Keratinocyte (primary cell): Measurements from ENCODE around the gene ORAI3. TPM values are rescaled to one million over a fixed set of nuclear protein-coding genes. Genes with fewer than 3 reads are reported as not detected.

Source experiments
- DNase-seq: peaks from one replicate; pipeline ENCODE4 v3.0.0-alpha.2; 2011; ENCODE audit warnings: low read depth, missing footprints, low spot score
- FAIRE-seq: peaks from 2 replicates; lab custom pipeline; 2011; peaks lifted over from hg19 to GRCh38; lab: Jason Lieb, UNC
- H2AFZ ChIP-seq: 2 replicates; pipeline ENCODE4 v1.6.0; 2012; ENCODE audit warnings: low read length, control low read depth, inconsistent platforms; ENCODE audit not compliant: control insufficient read depth
- H3K27ac ChIP-seq: 2 replicates; pipeline ENCODE4 v1.5.1; 2011; ENCODE audit warnings: low read length; ENCODE audit not compliant: control insufficient read depth, insufficient read depth
- H3K27me3 ChIP-seq: 3 replicates; pipeline ENCODE4 v1.6.0; 2011; ENCODE audit warnings: low read length; ENCODE audit not compliant: control insufficient read depth, insufficient read depth; ENCODE audit errors: extremely low read depth
- H3K36me3 ChIP-seq, 2 experiments: 2 replicates in 1 of 2; 3 replicates in 1 of 2; pipeline ENCODE4 v1.5.1; 2011; ENCODE audit warnings: low read length in 2 of 2, mild to moderate bottlenecking in 1 of 2; ENCODE audit not compliant: control insufficient read depth in 2 of 2, insufficient read depth in 2 of 2; ENCODE audit errors: extremely low read depth in 1 of 2
- H3K4me1 ChIP-seq: 3 replicates; pipeline ENCODE4 v1.5.1; 2011; ENCODE audit warnings: low read length; ENCODE audit not compliant: control insufficient read depth, insufficient read depth; ENCODE audit errors: extremely low read depth
- H3K4me2 ChIP-seq: 3 replicates; pipeline ENCODE4 v1.6.0; 2011; ENCODE audit warnings: low read depth, low read length; ENCODE audit not compliant: control insufficient read depth, insufficient read depth; ENCODE audit errors: extremely low read depth
- H3K4me3 ChIP-seq, 3 experiments: fragments of 200-600 bp in 1 of 3; sonication (generic) in 1 of 3; 2 replicates in 2 of 3; 3 replicates in 1 of 3; pipeline ENCODE4 v1.5.1; 2011 to 2016; ENCODE audit warnings: low read length in 3 of 3, mild to moderate bottlenecking in 3 of 3, control low read depth in 2 of 3, inconsistent platforms in 1 of 3, low read depth in 1 of 3, mixed read lengths in 1 of 3, mixed run types in 1 of 3, moderate library complexity in 1 of 3; ENCODE audit not compliant: control insufficient read depth in 2 of 3, insufficient read depth in 2 of 3; ENCODE audit errors: extremely low read depth in 1 of 3
- H3K79me2 ChIP-seq: 2 replicates; pipeline ENCODE4 v1.6.0; 2012; ENCODE audit warnings: low read length; ENCODE audit not compliant: control insufficient read depth, insufficient read depth
- H3K9ac ChIP-seq: 3 replicates; pipeline ENCODE4 v1.6.0; 2011; ENCODE audit warnings: low read length; ENCODE audit not compliant: control insufficient read depth, insufficient read depth; ENCODE audit errors: extremely low read depth
- H3K9me1 ChIP-seq: 3 replicates; pipeline ENCODE4 v1.6.0; 2011; ENCODE audit warnings: low read length; ENCODE audit not compliant: control insufficient read depth, insufficient read depth; ENCODE audit errors: extremely low read depth
- H3K9me3 ChIP-seq: 2 replicates; pipeline ENCODE4 v1.5.1; 2012; ENCODE audit warnings: low read depth, low read length; ENCODE audit not compliant: control insufficient read depth
- H4K20me1 ChIP-seq: 3 replicates; pipeline ENCODE4 v1.6.0; 2011; ENCODE audit warnings: low read length; ENCODE audit not compliant: control insufficient read depth, insufficient read depth; ENCODE audit errors: extremely low read depth
- CTCF ChIP-seq, 3 experiments: IDR thresholded peaks in 1 of 3; conservative IDR thresholded peaks in 1 of 3; optimal IDR thresholded peaks in 1 of 3; 2 replicates in 2 of 3; 3 replicates in 1 of 3; pipeline versions ENCODE3 to v1.5.1; 2011; ENCODE audit warnings: low read length in 3 of 3, mild to moderate bottlenecking in 3 of 3, moderate library complexity in 2 of 3, control low read depth in 1 of 3, inconsistent platforms in 1 of 3; ENCODE audit not compliant: insufficient read depth in 2 of 3; ENCODE audit errors: extremely low read depth in 1 of 3
- EZH2 ChIP-seq: IDR thresholded peaks from one replicate; pipeline ENCODE4 v1.6.1; 2012; ENCODE audit warnings: inconsistent platforms, mild to moderate bottlenecking, low read length, moderate library complexity
- dilution Hi-C: fragments of 300-500 bp; cut with MboI; formaldehyde crosslinking; loops from one replicate; pipeline ENCODE4 v1.7.0; 2020; ENCODE audit warnings: low sequenced_read_pairs; ENCODE audit not compliant: extremely low pct_ligation_motif_present
- polyA plus RNA-seq, 5 experiments: library from polyadenylated mRNA; depleted of rRNA in 3 of 5; stranded (reverse) in 3 of 5; stranded (forward) in 1 of 5; unstranded in 1 of 5; fragments of >200 nt; gene quantifications; 1 replicate in 1 of 5; 2 replicates in 3 of 5; 3 replicates in 1 of 5; pipeline versions ENCODE4 v1.2.1 to v1.2.3, GENCODE V29; 2011 to 2012; ENCODE audit warnings: missing spikeins in 2 of 5, low read depth in 1 of 5, low replicate concordance in 1 of 5

The ORAI3 gene
- polyA plus RNA-seq, 1 donor (not counting 4 experiments of a cell fraction or from before 2014, with no cell fraction given): 8.1 TPM

DNA sequence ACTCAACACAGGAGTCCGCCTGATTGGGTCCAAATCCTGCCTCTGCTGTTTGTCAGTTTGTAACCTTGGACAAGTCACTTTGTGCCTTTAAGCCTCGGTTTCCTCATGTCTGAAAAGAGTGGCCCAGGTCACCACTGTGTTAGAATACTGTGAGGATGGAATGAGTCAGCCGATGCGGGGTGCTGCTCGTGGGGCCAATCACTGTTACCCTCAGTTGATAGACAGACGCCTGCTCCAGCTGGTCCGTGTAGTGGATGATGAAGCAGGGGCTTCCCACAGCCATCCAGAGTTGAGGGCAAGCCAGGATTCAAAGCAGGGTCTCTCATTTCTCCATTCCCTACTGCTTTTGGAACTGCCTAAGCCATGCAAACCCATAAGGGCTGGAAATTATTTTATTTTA, 19.7 kb upstream of the ORAI3 start:
- H4K20me1 ChIP-seq: no peaks in the 10 kb centered on the region
- DNase-seq (no peak), FAIRE-seq (no peak)
- H3K27me3 ChIP-seq: no peaks in the 10 kb centered on the region
- H3K4me3 ChIP-seq: no peak overlapping the region
- peaks cover 13 to 30% of the 10 kb centered on the region in 2 experiments for H3K36me3 ChIP-seq
- H3K9me1 ChIP-seq: no peaks in the 10 kb centered on the region
- peak overlapping the region; percentile 40 for H3K27ac ChIP-seq
- TF ChIP-seq CTCF (optimal IDR thresholded peaks at IDR 0.05 in 1 of 3, IDR thresholded peaks at IDR 0.05 in 1 of 3, conservative IDR thresholded peaks at IDR 0.05 in 1 of 3; ENCODE audit: extremely low read depth in 1 of 3, insufficient read depth in 2 of 3, low read length in 3 of 3) (no peak), EZH2 (no peak)
- no peaks in the 10 kb centered on the region for H3K9me3 ChIP-seq
- H2AFZ ChIP-seq: no peak overlapping the region
- peaks cover 20% of the 10 kb centered on the region for H3K79me2 ChIP-seq
- peak overlapping the region; percentile 16 for H3K4me2 ChIP-seq
- H3K9ac ChIP-seq: peak overlapping the region; percentile 33
- dilution Hi-C loops: no loop called here
- peaks cover 21% of the 10 kb centered on the region for H3K4me1 ChIP-seq

- no peak for FAIRE-seq
- no peak overlapping the region for H3K4me2 ChIP-seq
- no peaks in the 10 kb centered on the region for H3K27me3 ChIP-seq
- peaks cover 18 to 35% of the 10 kb centered on the region in 2 experiments for H3K36me3 ChIP-seq
- peaks cover 15% of the 10 kb centered on the region for H3K79me2 ChIP-seq
- no peak overlapping the region for H3K4me3 ChIP-seq
- H3K4me1 ChIP-seq: peaks cover 15% of the 10 kb centered on the region
- no peaks in the 10 kb centered on the region for H3K9me1 ChIP-seq
- no peak for DNase-seq
- TF ChIP-seq EZH2: no peak
- H2AFZ ChIP-seq: no peak overlapping the region
- H3K27ac ChIP-seq: no peak overlapping the region
- no peak overlapping the region for H3K9ac ChIP-seq
- no peaks in the 10 kb centered on the region for H4K20me1 ChIP-seq
- no peaks in the 10 kb centered on the region for H3K9me3 ChIP-seq
- dilution Hi-C loops: no loop called here
Observed at GRCh38 chr16:30930160-30930571, 18.7 kb upstream of the ORAI3 start.

DNA sequence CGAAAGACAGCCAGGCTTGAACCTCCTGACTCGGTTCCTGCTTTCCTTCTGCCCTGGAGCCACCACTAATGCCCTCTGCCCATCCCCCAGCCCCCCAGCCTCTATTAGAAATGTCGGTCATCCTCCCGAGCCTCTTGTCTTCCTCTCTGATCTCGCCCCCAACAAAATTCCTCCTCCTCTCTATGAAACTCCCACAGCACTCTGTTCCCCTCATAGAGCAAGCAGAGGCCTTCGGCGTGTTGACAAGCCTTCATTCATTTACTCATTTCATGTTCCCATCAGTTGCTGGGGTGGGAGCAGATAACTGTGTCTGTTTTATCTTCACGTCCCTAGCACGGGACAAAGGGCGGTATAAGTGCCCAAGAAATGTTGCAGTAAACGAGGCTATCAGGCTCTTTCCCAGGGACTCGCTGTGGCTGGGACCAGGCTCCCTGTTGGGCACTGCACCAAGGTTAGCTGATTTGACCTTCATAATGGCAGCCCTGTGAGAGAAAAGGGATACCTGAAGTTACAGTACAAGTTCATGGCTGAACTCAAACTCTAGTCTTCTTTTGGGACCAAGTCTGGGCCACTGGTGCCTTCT, 17.7 kb upstream of the ORAI3 start:
- no peak overlapping the region for H3K4me3 ChIP-seq
- dilution Hi-C loops: no loop called here
- no peaks in the 10 kb centered on the region for H3K27me3 ChIP-seq
- no peak overlapping the region for H2AFZ ChIP-seq
- DNase-seq (no peak), FAIRE-seq (no peak)
- no peaks in the 10 kb centered on the region for H4K20me1 ChIP-seq
- H3K79me2 ChIP-seq: peaks cover 7% of the 10 kb centered on the region
- peaks cover 15% of the 10 kb centered on the region for H3K4me1 ChIP-seq
- H3K9me3 ChIP-seq: no peaks in the 10 kb centered on the region
- no peaks in the 10 kb centered on the region for H3K9me1 ChIP-seq
- peaks cover 25 to 38% of the 10 kb centered on the region in 2 experiments for H3K36me3 ChIP-seq
- H3K9ac ChIP-seq: no peak overlapping the region
- TF ChIP-seq EZH2 (no peak), CTCF (optimal IDR thresholded peaks at IDR 0.05 in 1 of 3, IDR thresholded peaks at IDR 0.05 in 1 of 3, conservative IDR thresholded peaks at IDR 0.05 in 1 of 3; ENCODE audit: extremely low read depth in 1 of 3, insufficient read depth in 2 of 3, low read length in 3 of 3) (no peak)
- H3K27ac ChIP-seq: no peak overlapping the region
- H3K4me2 ChIP-seq: no peak overlapping the region
